SK-N-SH (cell line): ENCODE results near the gene SMS.

Experiments used
- CTCF ChIP-seq: fragments of 200-600 bp; sonication (generic); IDR thresholded peaks from 2 replicates; pipeline ENCODE4 v1.6.1; 2017; ENCODE audit warnings: antibody characterized with exemption, mild to moderate bottlenecking, moderate library complexity
- EP300 ChIP-seq, 2 experiments: IDR thresholded peaks; 2 replicates each; pipeline versions ENCODE4 v1.4.0 to v1.6.1; 2012; ENCODE audit warnings: borderline replicate concordance in 1 of 2, low read depth in 1 of 2, low read length in 1 of 2
- GABPA ChIP-seq: IDR thresholded peaks from 2 replicates; pipeline ENCODE4 v1.4.0; 2012; ENCODE audit warnings: low read depth, mild to moderate bottlenecking
- GATA2 ChIP-seq: sonication (generic); formaldehyde crosslinking; IDR thresholded peaks from 2 replicates; pipeline ENCODE4 v1.5.0; 2020; ENCODE audit warnings: mild to moderate bottlenecking, missing genetic modification reagents
- POLR2AphosphoS5 ChIP-seq: IDR thresholded peaks from 2 replicates; pipeline ENCODE4 v1.6.1; 2012; ENCODE audit warnings: low read depth, low read length
- RCOR1 ChIP-seq: fragments of 150-350 bp; IDR thresholded peaks from 2 replicates; pipeline ENCODE4 v1.6.1; 2017; ENCODE audit warnings: antibody characterized with exemption, low read length
- SIN3A ChIP-seq: IDR thresholded peaks from 2 replicates; pipeline ENCODE4 v1.6.1; 2012; ENCODE audit warnings: low read depth, mild to moderate bottlenecking, low read length, moderate library complexity, borderline replicate concordance
- SMC3 ChIP-seq: IDR thresholded peaks from 2 replicates; pipeline ENCODE4 v1.6.1; 2012; ENCODE audit warnings: low read depth, low read length, improper control_type of control experiment
- TAF1 ChIP-seq: IDR thresholded peaks from 2 replicates; pipeline ENCODE4 v1.6.1; 2012; ENCODE audit warnings: low read depth, mild to moderate bottlenecking, low read length, moderate library complexity, borderline replicate concordance

- TF ChIP-seq GABPA (no peak), SIN3A (no peak), CTCF (no peak), EP300 (IDR thresholded peaks at IDR 0.05; ENCODE audit: borderline replicate concordance in 1 of 2, low read depth in 1 of 2, low read length in 1 of 2) (peak in 1 of 2 experiments; percentile 81; a peak in 2 of 4 replicates), GATA2 (CRISPR knock-in tag) (no peak), POLR2AphosphoS5 (peak; percentile 32; the same call in 1 of the 2 replicates), SMC3 (no peak), TAF1 (no peak), RCOR1 (no peak)
Measured at GRCh38 chrX:21926527-21927278, 13.8 kb upstream of the SMS start.
